ENCODE data around the gene FAM90A1.
"Not testable (repeated sequence)": the region's sequence is repeated elsewhere in the genome, so short reads cannot be mapped to it uniquely, and the experiment has no call there.

Gene FAM90A1

DNA sequence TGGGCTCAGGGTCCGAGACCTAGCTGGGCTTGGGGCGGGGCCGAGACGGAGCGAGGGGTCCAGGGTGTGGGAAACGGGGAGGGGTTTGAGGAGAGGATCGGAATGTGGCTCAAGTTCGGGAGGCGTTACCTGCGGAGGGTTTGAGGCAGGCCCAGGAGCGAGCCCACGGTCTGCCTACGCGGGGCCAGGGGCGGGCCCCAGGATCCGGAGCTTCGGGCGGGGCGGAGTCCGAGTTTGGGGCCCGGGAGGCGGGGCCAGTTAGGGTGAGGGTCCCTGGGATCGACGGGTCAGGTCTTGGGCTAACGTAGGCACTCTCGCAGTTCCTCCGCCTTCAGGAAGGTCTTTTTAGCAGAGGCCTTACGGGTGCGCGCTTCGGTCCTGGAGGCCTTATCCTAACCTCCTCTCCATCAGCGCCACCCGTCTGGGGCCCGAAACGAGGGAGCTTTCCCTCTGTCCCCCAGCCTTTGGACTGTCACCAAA, 16.3 kb upstream of the FAM90A1 start:
- DNase-seq (ENCODE audit: low spot score); H3K27me3 ChIP-seq (ENCODE audit: insufficient read depth, poor library complexity, severe bottlenecking); ATAC-seq (ENCODE audit: low read depth); H3K36me3 ChIP-seq (ENCODE audit: low read depth); H3K4me1 ChIP-seq (ENCODE audit: insufficient read depth, poor library complexity, severe bottlenecking); H3K9me3 ChIP-seq (ENCODE audit: severe bottlenecking): not testable (repeated sequence)
- H3K4me3 ChIP-seq (ENCODE audit: severe bottlenecking) = peak overlapping the region; percentile 30
- H3K27ac ChIP-seq (ENCODE audit: poor library complexity, severe bottlenecking) = peak overlapping the region; percentile 71

- H3K4me1 ChIP-seq (ENCODE audit: insufficient read depth, poor library complexity, severe bottlenecking); H3K36me3 ChIP-seq (ENCODE audit: low read depth); H3K27me3 ChIP-seq (ENCODE audit: insufficient read depth, poor library complexity, severe bottlenecking); H3K9me3 ChIP-seq (ENCODE audit: severe bottlenecking): not testable (repeated sequence)
- Histone ChIP-seq H3K4me3 (ENCODE audit: severe bottlenecking) (peak overlapping the region; percentile 65), H3K27ac (ENCODE audit: poor library complexity, severe bottlenecking) (peak overlapping the region; percentile 71)
- DNase-seq (ENCODE audit: low spot score) (peak; percentile 90), ATAC-seq (ENCODE audit: low read depth) (peak; percentile 97)
These were observed 15.7 kb upstream of the FAM90A1 start for GRCh38 chr12:8242880-8243681.

DNA sequence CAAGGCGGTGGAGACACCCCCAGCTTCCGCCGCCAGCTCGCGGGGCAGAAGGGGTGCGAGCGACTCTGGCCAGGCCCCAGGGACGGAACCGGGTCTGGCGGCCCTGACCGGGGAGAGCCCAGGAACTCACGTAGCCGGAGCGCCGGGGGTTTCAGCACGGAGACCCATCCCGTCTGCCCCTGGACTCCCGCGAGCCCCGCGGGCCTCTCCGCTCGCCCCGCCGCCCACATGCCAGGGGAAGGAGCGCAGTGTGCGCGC, 15.1 kb upstream of the FAM90A1 start:
- H3K27me3 ChIP-seq (ENCODE audit: insufficient read depth, poor library complexity, severe bottlenecking); ATAC-seq (ENCODE audit: low read depth); H3K36me3 ChIP-seq (ENCODE audit: low read depth); H3K4me1 ChIP-seq (ENCODE audit: insufficient read depth, poor library complexity, severe bottlenecking); H3K9me3 ChIP-seq (ENCODE audit: severe bottlenecking); DNase-seq (ENCODE audit: low spot score): not testable (repeated sequence)
- Histone ChIP-seq H3K27ac (ENCODE audit: poor library complexity, severe bottlenecking) (peak overlapping the region; percentile 71), H3K4me3 (ENCODE audit: severe bottlenecking) (peak overlapping the region; percentile 65)

- H3K27me3 ChIP-seq (ENCODE audit: insufficient read depth, poor library complexity, severe bottlenecking); DNase-seq (ENCODE audit: low spot score); H3K4me1 ChIP-seq (ENCODE audit: insufficient read depth, poor library complexity, severe bottlenecking); ATAC-seq (ENCODE audit: low read depth); H3K9me3 ChIP-seq (ENCODE audit: severe bottlenecking); H3K36me3 ChIP-seq (ENCODE audit: low read depth): not testable (repeated sequence)
- Histone ChIP-seq H3K4me3 (ENCODE audit: severe bottlenecking) (peak overlapping the region; percentile 65), H3K27ac (ENCODE audit: poor library complexity, severe bottlenecking) (peak overlapping the region; percentile 71)
These were observed 14.7 kb upstream of the FAM90A1 start for GRCh38 chr12:8241917-8242621.

DNA sequence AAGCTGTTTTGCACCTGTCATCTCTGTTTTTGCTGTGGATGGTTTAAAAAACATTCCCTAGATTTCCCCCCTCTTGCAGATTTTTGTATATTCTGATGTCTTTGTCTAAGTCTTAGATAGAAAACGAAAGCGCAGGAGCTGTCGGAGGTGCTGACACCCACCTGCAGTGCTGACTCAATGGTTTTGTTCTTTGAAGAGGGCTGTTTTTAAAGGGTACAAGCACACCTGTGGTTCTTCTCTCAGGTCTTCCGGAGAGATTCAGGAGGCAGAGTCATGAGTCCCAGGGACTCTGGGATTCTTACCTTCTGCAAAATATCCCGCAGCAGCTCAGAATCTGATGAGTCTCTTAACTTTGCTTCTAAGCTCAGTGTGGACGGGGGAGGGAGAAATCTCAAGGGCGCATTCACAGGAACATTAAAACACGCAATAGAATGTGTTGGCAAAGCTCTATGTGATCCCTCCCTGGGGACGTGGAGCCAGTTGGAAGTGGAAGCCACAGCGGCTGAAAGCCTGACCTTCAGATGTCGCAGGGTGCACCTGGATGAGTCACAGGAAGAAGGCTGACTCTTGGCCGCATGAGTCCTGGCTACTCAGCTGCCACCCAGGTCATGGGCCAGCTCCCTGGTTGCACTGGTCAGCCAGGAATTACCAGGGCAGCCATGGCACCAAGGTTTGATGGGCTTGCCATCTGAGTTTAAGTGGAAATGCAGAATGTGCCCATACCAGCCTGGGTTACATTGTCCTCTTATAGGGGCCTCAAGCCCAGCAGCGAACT, 13.1 kb upstream of the FAM90A1 start:
- H3K27ac ChIP-seq (ENCODE audit: poor library complexity, severe bottlenecking); ATAC-seq (ENCODE audit: low read depth); H3K4me3 ChIP-seq (ENCODE audit: severe bottlenecking); H3K36me3 ChIP-seq (ENCODE audit: low read depth); H3K4me1 ChIP-seq (ENCODE audit: insufficient read depth, poor library complexity, severe bottlenecking); DNase-seq (ENCODE audit: low spot score); H3K9me3 ChIP-seq (ENCODE audit: severe bottlenecking); H3K27me3 ChIP-seq (ENCODE audit: insufficient read depth, poor library complexity, severe bottlenecking): not testable (repeated sequence)

GRCh38 chr12:8237031-8237430, 9.6 kb upstream of the FAM90A1 start:
- not testable (repeated sequence) for H3K27ac ChIP-seq (ENCODE audit: poor library complexity, severe bottlenecking); H3K27me3 ChIP-seq (ENCODE audit: insufficient read depth, poor library complexity, severe bottlenecking); ATAC-seq (ENCODE audit: low read depth); H3K9me3 ChIP-seq (ENCODE audit: severe bottlenecking); H3K36me3 ChIP-seq (ENCODE audit: low read depth); DNase-seq (ENCODE audit: low spot score); H3K4me3 ChIP-seq (ENCODE audit: severe bottlenecking); H3K4me1 ChIP-seq (ENCODE audit: insufficient read depth, poor library complexity, severe bottlenecking)

- DNase-seq (ENCODE audit: low spot score); H3K36me3 ChIP-seq (ENCODE audit: low read depth): not testable (repeated sequence)
These were observed 8.1 kb upstream of the FAM90A1 start for GRCh38 chr12:8235316-8236157.

DNA sequence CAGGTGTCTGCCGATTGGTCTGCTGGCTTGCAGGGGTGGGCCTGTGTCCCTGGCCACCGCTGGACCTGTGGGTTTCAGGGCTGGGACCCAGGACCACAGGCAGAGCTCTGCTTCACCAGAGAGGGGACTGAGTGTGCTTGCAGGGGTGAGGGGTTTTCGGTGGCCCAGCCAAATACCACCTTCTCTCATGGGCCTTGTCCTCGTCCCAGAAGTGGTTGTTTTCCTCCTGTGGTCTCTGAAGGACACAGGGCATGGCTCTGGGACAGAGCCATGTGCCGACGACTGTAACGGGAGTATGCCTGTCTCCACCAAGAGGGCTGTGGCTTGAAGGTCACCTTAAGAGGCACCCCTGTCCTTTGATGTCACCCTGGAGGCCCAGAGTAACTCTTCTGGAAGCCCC, 7.3 kb upstream of the FAM90A1 start:
- DNase-seq (ENCODE audit: low spot score); H3K9me3 ChIP-seq (ENCODE audit: severe bottlenecking); H3K36me3 ChIP-seq (ENCODE audit: low read depth); H3K27me3 ChIP-seq (ENCODE audit: insufficient read depth, poor library complexity, severe bottlenecking); ATAC-seq (ENCODE audit: low read depth); H3K27ac ChIP-seq (ENCODE audit: poor library complexity, severe bottlenecking); H3K4me3 ChIP-seq (ENCODE audit: severe bottlenecking); H3K4me1 ChIP-seq (ENCODE audit: insufficient read depth, poor library complexity, severe bottlenecking): not testable (repeated sequence)

More at GRCh38 chr12:8235316-8236157, 8.1 kb upstream of the FAM90A1 start:
- not testable (repeated sequence) for H3K9me3 ChIP-seq (ENCODE audit: severe bottlenecking); ATAC-seq (ENCODE audit: low read depth); H3K27ac ChIP-seq (ENCODE audit: poor library complexity, severe bottlenecking); H3K4me1 ChIP-seq (ENCODE audit: insufficient read depth, poor library complexity, severe bottlenecking); H3K4me3 ChIP-seq (ENCODE audit: severe bottlenecking); H3K27me3 ChIP-seq (ENCODE audit: insufficient read depth, poor library complexity, severe bottlenecking)

DNA sequence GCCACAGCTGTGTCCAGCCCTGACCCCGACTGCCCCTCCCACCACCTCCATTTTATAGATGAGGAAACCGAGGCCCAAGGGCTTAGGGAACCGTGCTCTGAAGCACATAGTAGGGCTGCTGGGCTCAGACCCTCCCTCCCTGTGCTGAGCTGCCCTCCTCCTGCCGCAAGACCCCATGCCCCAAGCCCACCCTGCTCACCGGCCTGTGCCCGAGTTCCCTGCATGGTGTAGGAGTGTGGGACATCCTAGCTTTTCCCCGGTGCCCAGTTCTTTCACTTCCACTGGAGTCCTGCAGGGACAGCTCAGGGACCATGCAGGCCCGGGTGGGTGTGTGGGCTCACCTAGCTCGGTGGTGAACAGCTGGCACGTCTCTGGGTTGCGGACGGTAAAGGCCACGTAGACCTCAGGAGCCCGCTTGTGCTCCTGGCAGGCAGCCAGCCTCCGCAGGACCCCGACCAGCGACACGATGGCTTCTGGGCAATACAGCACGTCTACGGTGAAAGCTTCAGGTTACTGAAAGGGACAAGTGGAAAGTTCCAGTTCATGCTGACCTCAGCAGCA, 6.6 kb upstream of the FAM90A1 start:
- H3K9me3 ChIP-seq (ENCODE audit: severe bottlenecking); H3K4me1 ChIP-seq (ENCODE audit: insufficient read depth, poor library complexity, severe bottlenecking); H3K27ac ChIP-seq (ENCODE audit: poor library complexity, severe bottlenecking); H3K27me3 ChIP-seq (ENCODE audit: insufficient read depth, poor library complexity, severe bottlenecking); ATAC-seq (ENCODE audit: low read depth); H3K36me3 ChIP-seq (ENCODE audit: low read depth); H3K4me3 ChIP-seq (ENCODE audit: severe bottlenecking); DNase-seq (ENCODE audit: low spot score): not testable (repeated sequence)

DNA sequence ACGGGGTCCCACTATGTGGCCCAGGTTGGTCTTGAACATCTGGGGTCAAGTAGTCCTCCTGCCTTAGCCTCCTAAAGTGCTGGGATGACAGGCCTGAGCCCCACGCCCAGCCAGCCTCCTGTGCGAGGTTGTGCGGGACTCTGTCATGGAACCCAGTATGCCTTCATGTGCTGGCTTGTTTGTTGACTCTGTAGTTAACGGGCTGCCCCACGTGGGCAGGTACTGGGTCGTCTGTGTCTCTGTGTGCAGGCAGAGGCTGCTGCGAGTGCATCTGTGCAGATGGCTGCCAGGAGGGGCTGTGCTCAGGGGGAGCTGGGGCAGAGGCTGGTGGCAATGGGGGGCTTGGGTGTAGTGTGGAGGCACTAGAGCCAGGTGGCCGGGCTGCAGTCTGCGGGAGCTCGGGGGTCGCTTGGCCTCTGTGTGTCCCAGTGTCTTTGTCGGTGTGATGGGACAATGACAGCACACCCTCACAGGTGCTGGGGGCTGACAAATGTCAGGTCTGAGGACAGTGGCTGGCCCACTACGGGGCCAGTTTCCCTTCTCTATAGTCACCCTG, 6.0 kb upstream of the FAM90A1 start:
- not testable (repeated sequence) for H3K4me3 ChIP-seq (ENCODE audit: severe bottlenecking); H3K27ac ChIP-seq (ENCODE audit: poor library complexity, severe bottlenecking); DNase-seq (ENCODE audit: low spot score); H3K27me3 ChIP-seq (ENCODE audit: insufficient read depth, poor library complexity, severe bottlenecking); H3K9me3 ChIP-seq (ENCODE audit: severe bottlenecking); H3K4me1 ChIP-seq (ENCODE audit: insufficient read depth, poor library complexity, severe bottlenecking); H3K36me3 ChIP-seq (ENCODE audit: low read depth); ATAC-seq (ENCODE audit: low read depth)

All from RWPE2 (cell line).